HG02885 (cell line): ENCODE data around the gene SCN1B.

ENCODE experiments used
- ATAC-seq: cut with Tn5 transposase; IDR thresholded peaks from one replicate; pipeline ENCODE4 v1.9.1; 2021; ENCODE audit warnings: mild to moderate bottlenecking; ENCODE audit not compliant: unreplicated experiment, poor library complexity

Gene SCN1B

GRCh38 chr19:35069696-35070095 is 39.4 kb downstream of the SCN1B start:
- ATAC-seq, result no peak

- no peak for ATAC-seq
Measured at GRCh38 chr19:35070471-35070870, 40.2 kb downstream of the SCN1B start.

- ATAC-seq, result no peak
Measured at GRCh38 chr19:35073516-35073915, 43.2 kb downstream of the SCN1B start.

GRCh38 chr19:35073941-35074340 is 43.7 kb downstream of the SCN1B start:
- ATAC-seq, result no peak

GRCh38 chr19:35074426-35075201 is 44.3 kb downstream of the SCN1B start:
- ATAC-seq, result no peak

GRCh38 chr19:35075202-35076025 is 45.1 kb downstream of the SCN1B start:
- no peak for ATAC-seq

GRCh38 chr19:35076026-35076370 is 45.7 kb downstream of the SCN1B start:
- ATAC-seq, result no peak

GRCh38 chr19:35076657-35077056 is 46.4 kb downstream of the SCN1B start:
- no peak for ATAC-seq

GRCh38 chr19:35077411-35078223 is 47.3 kb downstream of the SCN1B start:
- no peak for ATAC-seq

- no peak for ATAC-seq
Measured at GRCh38 chr19:35079826-35080225, 49.6 kb downstream of the SCN1B start.

- no peak for ATAC-seq
Measured at GRCh38 chr19:35080613-35081170, 50.4 kb downstream of the SCN1B start.

- ATAC-seq, result no peak
Measured at GRCh38 chr19:35081201-35081600, 50.9 kb downstream of the SCN1B start.

- no peak for ATAC-seq
Measured at GRCh38 chr19:35083691-35084508, 53.6 kb downstream of the SCN1B start.

- ATAC-seq, result no peak
Measured at GRCh38 chr19:35084509-35084762, 54.2 kb downstream of the SCN1B start.

- ATAC-seq, result no peak
Measured at GRCh38 chr19:35085947-35086346, 55.7 kb downstream of the SCN1B start.

- ATAC-seq, result no peak
Measured at GRCh38 chr19:35086455-35086854, 56.2 kb downstream of the SCN1B start.

- ATAC-seq, result no peak
Measured at GRCh38 chr19:35087393-35087792, 57.1 kb downstream of the SCN1B start.

GRCh38 chr19:35088131-35088913 is 58.1 kb downstream of the SCN1B start:
- ATAC-seq, result no peak

- ATAC-seq, result no peak
Measured at GRCh38 chr19:35089554-35089953, 59.3 kb downstream of the SCN1B start.
